GM23338 (cell line): Measurements from ENCODE around the gene SART1. TPM values are rescaled to one million over a fixed set of nuclear protein-coding genes. Genes with fewer than 3 reads are reported as not detected.

Source experiments
- ATAC-seq: fragments of 200-7000 bp; cut with Tn5 transposase; 3 replicates; pipeline ENCODE4 v1.9.1; 2020
- DNase-seq: peaks from one replicate; pipeline ENCODE4 v3.0.0-alpha.2; 2015; ENCODE audit warnings: low spot score
- H2AFZ ChIP-seq: fragments of 200-600 bp; sonication (generic); 2 replicates; pipeline ENCODE4 v1.8.0; 2016; ENCODE audit warnings: antibody characterized with exemption, mild to moderate bottlenecking, moderate library complexity
- H3F3A ChIP-seq: fragments of 200-600 bp; sonication (generic); replicated peaks from 2 replicates; pipeline ENCODE4 v1.8.0; 2017; ENCODE audit warnings: antibody characterized with exemption, mixed run types, low read depth
- H3K27ac ChIP-seq: fragments of 200-600 bp; sonication (generic); 2 replicates; pipeline ENCODE4 v1.6.1; 2016; ENCODE audit warnings: low read depth
- H3K27me3 ChIP-seq: fragments of 200-600 bp; sonication (generic); 2 replicates; pipeline ENCODE4 v1.8.0; 2016; ENCODE audit warnings: mild to moderate bottlenecking, mixed run types, moderate library complexity; ENCODE audit not compliant: insufficient read depth
- H3K36me3 ChIP-seq: fragments of 200-600 bp; sonication (generic); 2 replicates; pipeline ENCODE4 v1.8.0; 2016; ENCODE audit warnings: mild to moderate bottlenecking; ENCODE audit not compliant: insufficient read depth
- H3K4me1 ChIP-seq: fragments of 200-600 bp; sonication (generic); 2 replicates; pipeline ENCODE4 v1.8.0; 2016; ENCODE audit warnings: mild to moderate bottlenecking, moderate library complexity; ENCODE audit not compliant: insufficient read depth
- H3K4me2 ChIP-seq: fragments of 200-600 bp; sonication (generic); 2 replicates; pipeline ENCODE4 v1.7.1; 2017; ENCODE audit warnings: mixed run types
- H3K4me3 ChIP-seq: fragments of 200-600 bp; sonication (generic); 2 replicates; pipeline ENCODE4 v1.6.1; 2016; ENCODE audit warnings: mixed run types
- H3K79me2 ChIP-seq: fragments of 200-600 bp; sonication (generic); replicated peaks from 2 replicates; pipeline ENCODE4 v1.8.0; 2017; ENCODE audit warnings: mild to moderate bottlenecking; ENCODE audit not compliant: insufficient read depth
- H3K9me2 ChIP-seq: fragments of 200-600 bp; sonication (generic); 2 replicates; pipeline ENCODE4 v1.8.0; 2017; ENCODE audit not compliant: insufficient read depth
- H4K20me1 ChIP-seq: fragments of 200-600 bp; sonication (generic); replicated peaks from 2 replicates; pipeline ENCODE4 v1.8.0; 2017; ENCODE audit warnings: mild to moderate bottlenecking; ENCODE audit not compliant: insufficient read depth
- H3K27ac Mint-ChIP-seq: 2 replicates; pipeline ENCODE4 v1.8.0; 2020; ENCODE audit warnings: inconsistent platforms, mild to moderate bottlenecking, moderate library complexity, mixed read lengths
- H3K27me3 Mint-ChIP-seq: 3 replicates; pipeline ENCODE4 v1.8.0; 2022; ENCODE audit warnings: low read depth, mild to moderate bottlenecking, moderate library complexity, mixed read lengths, inconsistent platforms; ENCODE audit not compliant: insufficient read depth, poor library complexity
- H3K36me3 Mint-ChIP-seq: 3 replicates; pipeline ENCODE4 v1.8.0; 2021; ENCODE audit warnings: low read depth, mild to moderate bottlenecking, inconsistent platforms, moderate library complexity, mixed read lengths
- H3K4me1 Mint-ChIP-seq: 3 replicates; pipeline ENCODE4 v1.8.0; 2020; ENCODE audit warnings: mild to moderate bottlenecking, inconsistent platforms, mixed read lengths
- H3K4me3 Mint-ChIP-seq: 3 replicates; pipeline ENCODE4 v1.8.0; 2021; ENCODE audit warnings: moderate library complexity, mild to moderate bottlenecking, inconsistent platforms, mixed read lengths
- H3K9me3 Mint-ChIP-seq: 3 replicates; pipeline ENCODE4 v1.8.0; 2020; ENCODE audit warnings: moderate library complexity, mild to moderate bottlenecking, inconsistent platforms, mixed read lengths
- CREB1 ChIP-seq: fragments of 250-450 bp; sonication (Bioruptor Pico); IDR thresholded peaks from 2 replicates; pipeline ENCODE4 v1.5.0; 2020; ENCODE audit warnings: low read depth, mild to moderate bottlenecking, moderate library complexity
- NANOG ChIP-seq: IDR thresholded peaks from 2 replicates; pipeline ENCODE4 v1.6.1; 2016; ENCODE audit warnings: antibody characterized with exemption, borderline replicate concordance
- POLR2AphosphoS5 ChIP-seq: IDR thresholded peaks from 2 replicates; pipeline ENCODE4 v1.6.1; 2016; ENCODE audit warnings: antibody characterized with exemption, low read depth
- STAT1 ChIP-seq: IDR thresholded peaks from one replicate; pipeline ENCODE4 v1.6.1; 2016; ENCODE audit warnings: antibody characterized with exemption; ENCODE audit not compliant: unreplicated experiment
- ZNF331 ChIP-seq: fragments of 250-450 bp; sonication (Bioruptor Pico); IDR thresholded peaks from 2 replicates; pipeline ENCODE4 v1.5.0; 2020; ENCODE audit warnings: low read depth, mild to moderate bottlenecking, moderate library complexity
- polyA plus RNA-seq: library from polyadenylated mRNA; unstranded; fragments of >200 nt; fragmentation: Nextera tagmentation; extraction: Ambion mirVana; gene quantifications from 2 replicates; pipeline ENCODE4 v1.2.1, GENCODE V29; 2016
- total RNA-seq: library from RNA; depleted of rRNA; stranded (reverse); fragments of >200 nt; shearing (Covaris generic); gene quantifications from 2 replicates; pipeline ENCODE4 v1.2.3, GENCODE V29; 2014
- TF ChIP-seq, protein P1 (sequence below): IDR thresholded peaks from one replicate; pipeline ENCODE4 v1.6.1; 2018; ENCODE audit warnings: antibody characterized with exemption; ENCODE audit not compliant: unreplicated experiment
- TF ChIP-seq, protein P2 (sequence below), 2 experiments: fragments of 200-600 bp in 1 of 2; sonication (generic) in 1 of 2; conservative IDR thresholded peaks; 2 replicates each; pipeline versions ENCODE4 v1.5.1 to v1.6.1; 2016 to 2017; ENCODE audit warnings: antibody characterized with exemption in 2 of 2, low read depth in 2 of 2, mild to moderate bottlenecking in 2 of 2, moderate library complexity in 1 of 2

SART1 gene
- total and polyA plus RNA-seq, 2 experiments from 2014 or later: 43.9 to 91.0 TPM

DNA sequence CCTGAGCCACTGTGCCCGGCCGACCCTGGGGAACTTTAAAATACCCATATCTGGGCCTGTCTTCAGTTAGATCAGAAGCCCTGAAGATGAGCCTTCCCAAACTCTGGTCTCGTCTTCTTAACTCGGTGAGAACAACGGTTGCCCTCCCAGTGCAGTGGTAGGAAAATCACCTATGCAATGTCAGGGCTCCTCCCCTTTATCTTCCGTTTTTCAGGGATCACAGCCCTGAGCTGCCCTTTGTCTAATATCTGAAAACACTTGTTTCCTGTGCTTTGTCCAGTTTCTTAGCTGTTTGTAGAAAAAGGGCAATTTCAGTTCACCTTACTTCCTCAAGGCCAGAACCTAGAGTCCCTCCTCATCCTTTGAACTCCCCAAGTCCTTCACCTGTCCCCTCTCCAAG is 32.9 kb upstream of the SART1 start (continued):
- TF ChIP-seq CREB1 (CRISPR knock-in tag) (no peak), NANOG (no peak)
- TF ChIP-seq, protein P1, sequence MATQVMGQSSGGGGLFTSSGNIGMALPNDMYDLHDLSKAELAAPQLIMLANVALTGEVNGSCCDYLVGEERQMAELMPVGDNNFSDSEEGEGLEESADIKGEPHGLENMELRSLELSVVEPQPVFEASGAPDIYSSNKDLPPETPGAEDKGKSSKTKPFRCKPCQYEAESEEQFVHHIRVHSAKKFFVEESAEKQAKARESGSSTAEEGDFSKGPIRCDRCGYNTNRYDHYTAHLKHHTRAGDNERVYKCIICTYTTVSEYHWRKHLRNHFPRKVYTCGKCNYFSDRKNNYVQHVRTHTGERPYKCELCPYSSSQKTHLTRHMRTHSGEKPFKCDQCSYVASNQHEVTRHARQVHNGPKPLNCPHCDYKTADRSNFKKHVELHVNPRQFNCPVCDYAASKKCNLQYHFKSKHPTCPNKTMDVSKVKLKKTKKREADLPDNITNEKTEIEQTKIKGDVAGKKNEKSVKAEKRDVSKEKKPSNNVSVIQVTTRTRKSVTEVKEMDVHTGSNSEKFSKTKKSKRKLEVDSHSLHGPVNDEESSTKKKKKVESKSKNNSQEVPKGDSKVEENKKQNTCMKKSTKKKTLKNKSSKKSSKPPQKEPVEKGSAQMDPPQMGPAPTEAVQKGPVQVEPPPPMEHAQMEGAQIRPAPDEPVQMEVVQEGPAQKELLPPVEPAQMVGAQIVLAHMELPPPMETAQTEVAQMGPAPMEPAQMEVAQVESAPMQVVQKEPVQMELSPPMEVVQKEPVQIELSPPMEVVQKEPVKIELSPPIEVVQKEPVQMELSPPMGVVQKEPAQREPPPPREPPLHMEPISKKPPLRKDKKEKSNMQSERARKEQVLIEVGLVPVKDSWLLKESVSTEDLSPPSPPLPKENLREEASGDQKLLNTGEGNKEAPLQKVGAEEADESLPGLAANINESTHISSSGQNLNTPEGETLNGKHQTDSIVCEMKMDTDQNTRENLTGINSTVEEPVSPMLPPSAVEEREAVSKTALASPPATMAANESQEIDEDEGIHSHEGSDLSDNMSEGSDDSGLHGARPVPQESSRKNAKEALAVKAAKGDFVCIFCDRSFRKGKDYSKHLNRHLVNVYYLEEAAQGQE: no peak
- TF ChIP-seq, protein P2, sequence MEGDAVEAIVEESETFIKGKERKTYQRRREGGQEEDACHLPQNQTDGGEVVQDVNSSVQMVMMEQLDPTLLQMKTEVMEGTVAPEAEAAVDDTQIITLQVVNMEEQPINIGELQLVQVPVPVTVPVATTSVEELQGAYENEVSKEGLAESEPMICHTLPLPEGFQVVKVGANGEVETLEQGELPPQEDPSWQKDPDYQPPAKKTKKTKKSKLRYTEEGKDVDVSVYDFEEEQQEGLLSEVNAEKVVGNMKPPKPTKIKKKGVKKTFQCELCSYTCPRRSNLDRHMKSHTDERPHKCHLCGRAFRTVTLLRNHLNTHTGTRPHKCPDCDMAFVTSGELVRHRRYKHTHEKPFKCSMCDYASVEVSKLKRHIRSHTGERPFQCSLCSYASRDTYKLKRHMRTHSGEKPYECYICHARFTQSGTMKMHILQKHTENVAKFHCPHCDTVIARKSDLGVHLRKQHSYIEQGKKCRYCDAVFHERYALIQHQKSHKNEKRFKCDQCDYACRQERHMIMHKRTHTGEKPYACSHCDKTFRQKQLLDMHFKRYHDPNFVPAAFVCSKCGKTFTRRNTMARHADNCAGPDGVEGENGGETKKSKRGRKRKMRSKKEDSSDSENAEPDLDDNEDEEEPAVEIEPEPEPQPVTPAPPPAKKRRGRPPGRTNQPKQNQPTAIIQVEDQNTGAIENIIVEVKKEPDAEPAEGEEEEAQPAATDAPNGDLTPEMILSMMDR (conservative IDR thresholded peaks at IDR 0.05; ENCODE audit: low read depth in 2 of 2): no peak

DNA sequence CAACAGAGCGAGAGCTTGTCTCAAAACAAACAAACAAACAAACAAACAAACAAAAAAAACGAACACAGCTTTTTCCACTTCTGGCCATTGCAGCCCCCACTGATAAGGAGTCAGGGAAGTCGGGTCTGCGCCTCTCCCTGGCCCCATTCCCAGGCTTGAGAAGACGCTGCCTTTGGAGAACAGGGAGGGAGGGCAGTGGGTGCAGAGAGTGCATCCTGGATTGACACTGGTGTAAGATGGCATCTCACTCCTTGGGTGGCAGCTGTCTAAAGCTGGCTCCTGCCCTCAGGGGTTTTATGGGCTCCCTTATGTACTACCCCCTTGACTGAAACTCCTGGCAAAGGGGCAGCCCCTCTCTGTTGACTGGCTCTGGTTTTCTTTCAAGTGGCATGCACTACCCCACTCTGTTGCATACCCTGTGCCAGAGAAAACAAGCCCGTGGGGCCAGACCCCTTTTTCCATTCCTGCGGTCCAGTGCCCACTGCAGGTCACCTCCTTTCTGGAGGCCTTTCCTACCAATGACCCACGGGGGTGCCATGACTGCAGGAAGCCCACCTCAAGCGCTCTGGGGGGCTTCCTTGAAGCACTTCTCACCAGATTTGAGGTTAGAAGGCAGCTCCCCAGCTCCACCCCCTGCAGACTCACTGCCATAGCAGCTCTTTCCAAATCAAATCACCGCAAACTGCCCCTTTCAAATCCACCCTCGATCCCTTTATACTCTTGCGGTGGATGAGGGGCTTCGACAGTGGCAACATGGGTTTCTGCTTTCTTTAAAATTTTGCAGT is 29.6 kb upstream of the SART1 start:
- H3K4me1 Mint-ChIP-seq: peaks cover 23% of the 10 kb centered on the region
- Histone ChIP-seq H3K27me3 (no peaks in the 10 kb centered on the region), H3K4me2 (peak overlapping the region; percentile 72), H4K20me1 (no peaks in the 10 kb centered on the region), H3K27ac (0 out of 2 replicates have a peak overlapping the region, but pooled peaks have one; percentile 61), H3F3A (0 out of 2 replicates have a peak, but pooled peaks cover 5% of the 10 kb centered on the region), H3K36me3 (no peaks in the 10 kb centered on the region), H3K79me2 (no peaks in the 10 kb centered on the region), H2AFZ (peak overlapping the region; percentile 96), H3K4me3 (peak overlapping the region; percentile 42; the same call in 1 of the 2 replicates), H3K4me1 (peaks cover 7% of the 10 kb centered on the region), H3K9me2 (no peaks in the 10 kb centered on the region)
- peaks cover 6% of the 10 kb centered on the region for H3K27me3 Mint-ChIP-seq
- no peaks in the 10 kb centered on the region for H3K36me3 Mint-ChIP-seq
- no peaks in the 10 kb centered on the region for H3K9me3 Mint-ChIP-seq
- TF ChIP-seq STAT1 (no peak), ZNF331 (CRISPR knock-in tag) (no peak), POLR2AphosphoS5 (no peak)
- TF ChIP-seq, protein P2 (conservative IDR thresholded peaks at IDR 0.05; ENCODE audit: low read depth in 2 of 2): peak in 1 of 2 experiments; percentile 22; a peak in 1 of 4 replicates
- peak overlapping the region; percentile 38; the same call in 2 of the 3 replicates for H3K4me3 Mint-ChIP-seq
- peak; percentile 62 for DNase-seq
- H3K27ac Mint-ChIP-seq: no peak overlapping the region
- ATAC-seq: peak; percentile 50
